Left renal cortex interstitium (tissue), 4 donors: Measurements from ENCODE around the gene UGT1A9. TPM values are rescaled to one million over a fixed set of nuclear protein-coding genes. Genes with fewer than 3 reads are reported as not detected.

Experiments used
- DNase-seq, 4 donors: peaks; one replicate each; pipeline ENCODE4 v3.0.0-alpha.2; 2013; ENCODE audit warnings: low read depth in 4 of 4, low spot score in 2 of 4, missing footprints in 1 of 4
- polyA plus RNA-seq, 4 donors: library from polyadenylated mRNA; unstranded; fragments of 120-200 nt; gene quantifications; one replicate each; pipeline ENCODE4 v1.2.1, GENCODE V29; 2013; ENCODE audit not compliant: insufficient read length in 4 of 4

Gene UGT1A9
- polyA plus RNA-seq, 4 donors = 4.2 to 7.3 (median 5.5) TPM

GRCh38 chr2:233813236-233814055 lies 141.7 kb downstream of the UGT1A9 start:
- peak in 3 of 4 donors; percentile 35 to 50 (median 46) for DNase-seq

- peak in 1 of 4 donors; percentile 19 for DNase-seq
These were observed 142.5 kb downstream of the UGT1A9 start for GRCh38 chr2:233814056-233814835.

GRCh38 chr2:233815861-233816260 lies 144.2 kb downstream of the UGT1A9 start:
- no peak for DNase-seq

- no peak for DNase-seq
These were observed 144.6 kb downstream of the UGT1A9 start for GRCh38 chr2:233816334-233816733.

- DNase-seq = no peak
These were observed 145.1 kb downstream of the UGT1A9 start for GRCh38 chr2:233816771-233817170.

GRCh38 chr2:233817361-233817911 lies 145.7 kb downstream of the UGT1A9 start:
- DNase-seq = no peak

GRCh38 chr2:233817995-233818638 lies 146.4 kb downstream of the UGT1A9 start:
- no peak for DNase-seq

- no peak for DNase-seq
These were observed 147.2 kb downstream of the UGT1A9 start for GRCh38 chr2:233818639-233819621.

GRCh38 chr2:233819884-233820773 lies 148.4 kb downstream of the UGT1A9 start:
- DNase-seq = no peak

- no peak for DNase-seq
These were observed 149.0 kb downstream of the UGT1A9 start for GRCh38 chr2:233820774-233821105.

- DNase-seq = no peak
These were observed 149.5 kb downstream of the UGT1A9 start for GRCh38 chr2:233821196-233821595.

- DNase-seq = no peak
These were observed 150.0 kb downstream of the UGT1A9 start for GRCh38 chr2:233821709-233822100.

- no peak for DNase-seq
These were observed 150.5 kb downstream of the UGT1A9 start for GRCh38 chr2:233822101-233822771.

Other genes starting within 250 kb of the UGT1A9 start
- gene USP40, start 105.1 kb upstream of the UGT1A9 start, polyA plus RNA-seq = 10 to 100 TPM; 40.8 to 58.8 (median 46.3) TPM
- gene UGT1A8, start 54.3 kb upstream of the UGT1A9 start, polyA plus RNA-seq = under 1 TPM in 1 of 4 donors, not detected in 3; 0.06 TPM
- gene UGT1A10, start 35.5 kb upstream of the UGT1A9 start, polyA plus RNA-seq = not detected
- not detected for gene UGT1A7, start 10.0 kb downstream of the UGT1A9 start, polyA plus RNA-seq
- gene UGT1A6, start 21.0 kb downstream of the UGT1A9 start, polyA plus RNA-seq = 1 to 10 TPM; 1.6 to 5.5 (median 3.8) TPM
- not detected for gene UGT1A5, start 41.0 kb downstream of the UGT1A9 start, polyA plus RNA-seq
- not detected for gene UGT1A4, start 46.8 kb downstream of the UGT1A9 start, polyA plus RNA-seq
- gene UGT1A3, start 57.1 kb downstream of the UGT1A9 start, polyA plus RNA-seq = not detected
- under 1 TPM; 0.11 to 0.46 (median 0.31) TPM for gene UGT1A1, start 88.4 kb downstream of the UGT1A9 start, polyA plus RNA-seq
- gene MROH2A, start 106.4 kb downstream of the UGT1A9 start, polyA plus RNA-seq = under 1 TPM in 3 of 4 donors, not detected in 1; 0.09 to 0.18 (median 0.16) TPM
- gene HJURP, start 182.6 kb downstream of the UGT1A9 start, polyA plus RNA-seq = 10 to 100 TPM; 17.3 to 26.6 (median 22.4) TPM
- under 1 TPM in 2 of 4 donors, not detected in 2; 0.30 to 0.36 TPM for gene TRPM8, start 245.5 kb downstream of the UGT1A9 start, polyA plus RNA-seq